IPS-NIHi11 (cell line): ENCODE measurements around the gene ZNF687.

ENCODE experiments used
- DNase-seq: peaks from one replicate; pipeline ENCODE4 v3.0.0; 2012; ENCODE audit warnings: mixed read lengths, low spot score

Gene ZNF687

DNA sequence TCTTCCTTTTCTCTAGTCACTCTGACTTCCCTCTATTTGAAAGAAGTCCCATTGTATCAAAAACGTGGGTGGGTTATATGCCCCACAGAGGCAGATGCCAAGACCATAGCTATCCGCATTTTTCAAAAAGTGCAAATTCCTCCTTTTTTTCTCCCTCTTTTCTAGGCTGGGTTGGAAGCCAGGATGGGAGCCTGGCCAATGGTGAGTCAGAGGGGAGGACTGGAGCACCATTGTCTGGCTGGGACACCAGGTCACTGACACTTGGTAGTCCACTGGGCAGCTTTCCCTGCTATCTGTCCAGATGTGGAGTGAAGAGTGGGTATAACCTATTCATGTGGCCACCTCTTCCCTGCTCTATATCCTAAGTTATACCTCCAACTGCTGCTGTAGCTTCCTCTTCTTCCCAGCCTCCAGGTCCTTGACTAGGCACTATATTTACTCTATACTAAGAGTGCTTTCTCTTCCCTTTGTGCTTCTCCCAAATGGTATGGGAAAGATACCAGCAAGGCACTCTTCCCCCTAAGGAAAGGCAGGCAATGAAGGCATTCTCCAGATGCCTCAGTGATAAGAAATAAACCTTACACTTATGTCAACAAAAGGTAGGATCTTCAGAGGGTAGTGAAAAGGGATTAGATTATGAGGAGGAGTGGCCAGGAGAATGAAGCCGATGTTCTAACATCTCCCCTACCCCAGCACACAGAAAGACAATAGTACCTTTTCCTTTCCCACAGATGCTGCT, 32.2 kb downstream of the ZNF687 start:
- DNase-seq, result no peak

DNA sequence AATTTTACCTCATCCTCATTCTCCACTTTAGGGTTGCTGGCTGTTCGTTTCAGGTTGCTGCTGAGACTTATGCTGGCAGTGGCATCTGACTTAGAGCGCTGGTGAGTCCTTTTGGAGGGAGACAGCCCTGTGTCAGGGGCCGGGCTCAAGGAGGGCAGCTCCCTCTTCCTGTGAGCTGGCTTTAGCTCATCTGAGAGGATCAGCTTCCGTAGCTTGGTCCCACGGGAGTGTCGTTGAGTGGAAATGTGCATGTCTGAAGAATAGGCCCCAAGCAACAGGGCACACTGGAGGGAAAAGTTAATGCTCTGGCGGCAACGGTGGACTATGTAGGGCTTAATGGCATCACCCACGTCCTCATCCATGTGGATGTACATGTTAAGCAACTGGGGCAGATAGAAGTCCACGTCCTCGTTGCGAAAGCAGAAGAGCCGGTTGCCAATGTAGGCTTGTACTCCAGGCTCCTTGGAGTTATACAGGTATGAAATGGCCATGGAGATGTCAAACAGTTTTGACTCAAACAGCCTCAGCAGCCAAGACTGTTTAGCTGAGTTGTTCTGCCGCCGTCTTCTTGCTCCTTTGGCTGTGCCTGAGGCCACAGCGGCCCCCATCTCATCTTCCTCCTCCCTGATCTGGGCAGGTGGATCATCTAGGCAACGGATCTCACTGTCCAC, 33.6 kb downstream of the ZNF687 start:
- DNase-seq, result no peak

DNA sequence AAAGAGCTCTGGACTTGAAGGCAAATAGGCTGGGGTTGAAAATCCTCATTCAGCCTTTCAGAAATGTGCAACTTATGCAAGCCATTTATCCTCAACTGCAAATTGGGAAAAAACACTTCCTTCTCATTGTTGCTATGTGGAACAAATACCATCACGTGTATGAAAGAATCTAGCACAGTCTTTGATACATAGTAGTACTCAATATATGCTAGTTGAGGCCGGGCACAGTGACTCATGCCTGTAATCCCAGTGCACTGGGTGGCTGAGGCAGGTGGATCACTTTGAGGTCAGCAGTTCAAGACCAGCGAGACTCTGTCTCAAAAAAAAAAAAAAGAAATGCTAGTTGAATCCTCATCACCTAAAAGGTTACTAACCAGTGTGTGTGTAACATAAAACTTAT, 36.9 kb downstream of the ZNF687 start:
- DNase-seq, result no peak

DNA sequence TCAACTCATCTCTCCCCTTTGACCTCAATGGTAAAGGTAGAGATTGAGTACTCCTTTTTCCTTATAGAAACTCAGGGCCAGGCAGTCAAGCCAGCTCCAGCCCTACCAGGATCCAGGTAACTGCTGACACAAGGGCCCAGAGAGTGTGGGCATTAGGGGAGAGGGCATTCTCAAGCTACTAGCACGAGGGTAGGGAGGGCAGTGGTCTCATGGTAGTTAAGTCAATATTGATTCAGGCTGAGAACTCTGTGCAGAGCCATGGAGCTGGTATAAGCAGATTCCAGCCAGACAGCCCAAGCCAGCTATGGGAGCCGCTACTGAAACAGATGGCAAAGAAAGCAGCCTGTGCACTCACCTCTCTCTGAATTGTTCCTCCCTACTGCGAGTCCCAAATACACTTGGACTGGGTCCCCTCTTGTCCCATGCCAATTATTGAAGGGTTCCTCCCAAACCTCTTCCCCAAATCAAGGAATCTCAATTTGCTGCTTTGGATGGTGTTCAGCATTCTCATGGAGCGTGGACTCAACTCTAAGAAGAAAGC, 42.4 kb downstream of the ZNF687 start:
- no peak for DNase-seq

DNA sequence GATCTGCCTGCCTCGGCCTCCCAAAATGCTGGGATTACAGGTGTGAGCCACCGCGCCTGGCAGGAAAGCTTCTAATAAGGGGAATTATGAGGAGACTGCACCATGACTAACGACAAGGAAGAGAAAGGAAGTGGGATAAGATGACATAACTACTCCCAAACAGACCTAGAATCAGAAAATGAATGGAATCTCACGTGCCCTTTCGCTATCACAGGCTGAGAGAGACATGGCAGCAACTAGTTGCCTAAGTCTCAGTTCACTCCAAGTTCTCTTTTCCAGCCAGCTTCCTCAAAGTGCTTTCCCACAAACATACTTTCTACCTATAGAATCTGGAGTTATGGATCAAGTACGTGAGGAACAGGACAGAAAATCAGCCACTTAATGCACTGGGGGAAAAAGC, 43.1 kb downstream of the ZNF687 start:
- no peak for DNase-seq

DNA sequence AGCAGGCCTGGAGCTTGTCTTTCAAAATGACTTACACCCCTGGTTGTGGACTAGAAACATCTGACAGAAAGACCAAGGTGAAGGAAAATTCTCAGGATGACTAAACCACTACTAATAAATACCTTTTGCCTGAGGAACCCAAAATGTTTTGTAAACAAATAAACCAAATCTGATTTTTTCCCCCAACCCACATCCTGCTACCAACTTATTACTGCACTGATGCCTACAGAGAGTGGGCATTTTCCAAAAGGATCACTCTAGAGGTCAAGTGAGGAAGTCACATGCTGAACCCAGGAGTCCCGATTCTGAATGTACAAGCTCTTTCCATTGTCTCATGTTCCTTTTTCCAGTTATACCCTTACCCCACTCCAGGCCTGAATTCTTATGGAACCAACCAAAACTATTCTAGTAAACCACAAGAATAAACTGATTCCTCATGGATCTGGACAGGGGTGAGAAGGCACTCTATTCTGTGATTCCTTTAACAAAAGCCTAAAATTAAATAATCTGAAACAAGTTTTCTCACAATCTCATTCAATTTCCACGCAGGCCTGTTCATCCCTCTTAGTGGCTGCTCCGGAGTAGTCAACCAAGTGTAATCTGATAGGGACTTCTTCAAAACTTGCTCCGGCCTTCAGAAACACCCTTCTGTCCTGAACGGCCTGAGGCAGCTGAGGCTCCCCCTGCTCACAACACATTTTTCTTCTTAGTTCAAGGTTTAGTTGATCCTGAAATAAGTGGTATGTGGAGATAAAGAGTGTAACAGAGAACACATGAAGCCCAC, 43.7 kb downstream of the ZNF687 start:
- DNase-seq, result no peak

DNA sequence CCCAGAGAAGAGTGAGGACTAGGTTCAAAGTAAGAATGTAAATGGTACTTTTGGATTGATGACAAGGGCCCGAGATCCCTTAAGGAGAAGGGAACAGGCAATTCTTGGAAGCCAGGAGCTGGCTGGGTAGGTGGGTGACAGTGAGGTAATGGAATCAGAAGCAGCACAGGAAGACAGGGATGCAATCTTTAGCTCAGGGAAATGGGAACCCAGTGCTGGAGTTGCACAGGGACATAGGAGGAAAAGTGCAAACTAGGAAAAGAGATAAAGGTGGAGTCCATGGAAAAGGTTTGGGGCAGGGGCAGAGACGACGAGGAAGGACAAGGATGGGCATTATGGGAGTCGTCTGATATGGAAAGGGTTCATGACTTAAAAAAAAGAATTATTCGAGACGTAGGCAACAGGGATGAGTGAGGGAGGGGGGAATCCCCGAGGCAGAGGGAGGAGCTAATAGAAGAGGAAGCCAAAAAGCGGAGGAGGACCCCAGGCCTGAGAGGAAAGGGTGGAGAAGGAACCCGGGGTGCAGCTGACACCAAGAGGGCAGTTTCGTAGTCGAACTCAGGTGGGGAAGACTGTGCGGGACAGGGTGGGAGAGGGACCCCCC, 44.6 kb downstream of the ZNF687 start:
- DNase-seq, result peak; percentile 55

DNA sequence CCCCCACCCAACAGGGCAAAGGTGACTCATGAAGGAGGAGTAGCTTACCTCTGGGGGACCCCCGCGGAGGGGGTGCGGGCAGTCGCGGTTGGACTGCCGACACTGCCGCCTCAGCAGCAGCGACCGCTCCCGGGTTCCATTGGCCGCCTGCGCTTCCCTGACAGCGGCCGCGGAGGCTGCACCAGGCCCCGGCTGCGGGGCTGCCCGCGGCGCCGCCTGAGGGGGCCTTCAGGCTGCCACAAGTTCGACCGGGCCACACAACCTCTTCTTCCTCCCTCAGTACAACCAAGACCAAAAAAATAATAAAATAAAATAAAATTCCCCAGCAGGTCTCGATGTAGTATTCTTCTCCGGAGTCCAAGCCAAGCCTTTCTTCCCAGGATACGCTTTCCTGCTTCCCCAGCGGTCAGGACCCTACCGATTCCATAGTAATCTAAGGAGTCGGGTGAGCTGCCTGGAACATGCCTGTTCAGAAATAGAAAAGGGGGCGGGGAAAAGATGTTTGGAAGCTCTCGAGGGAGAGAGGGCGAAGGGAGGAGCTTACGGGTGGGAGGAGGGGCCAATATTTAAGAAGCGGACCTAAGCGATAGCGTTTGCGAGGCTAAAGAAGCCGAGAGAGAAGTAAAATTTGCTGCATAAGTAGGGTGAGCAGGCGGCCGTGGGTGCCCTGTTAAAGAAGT, 45.3 kb downstream of the ZNF687 start, which contains the start of gene PI4KB:
PI4KB (minus strand) TSS at position 194 of the 680 bp plus-strand sequence. CDS start 10,935 bp downstream, outside the sequence.
- DNase-seq, result peak; percentile 97

DNA sequence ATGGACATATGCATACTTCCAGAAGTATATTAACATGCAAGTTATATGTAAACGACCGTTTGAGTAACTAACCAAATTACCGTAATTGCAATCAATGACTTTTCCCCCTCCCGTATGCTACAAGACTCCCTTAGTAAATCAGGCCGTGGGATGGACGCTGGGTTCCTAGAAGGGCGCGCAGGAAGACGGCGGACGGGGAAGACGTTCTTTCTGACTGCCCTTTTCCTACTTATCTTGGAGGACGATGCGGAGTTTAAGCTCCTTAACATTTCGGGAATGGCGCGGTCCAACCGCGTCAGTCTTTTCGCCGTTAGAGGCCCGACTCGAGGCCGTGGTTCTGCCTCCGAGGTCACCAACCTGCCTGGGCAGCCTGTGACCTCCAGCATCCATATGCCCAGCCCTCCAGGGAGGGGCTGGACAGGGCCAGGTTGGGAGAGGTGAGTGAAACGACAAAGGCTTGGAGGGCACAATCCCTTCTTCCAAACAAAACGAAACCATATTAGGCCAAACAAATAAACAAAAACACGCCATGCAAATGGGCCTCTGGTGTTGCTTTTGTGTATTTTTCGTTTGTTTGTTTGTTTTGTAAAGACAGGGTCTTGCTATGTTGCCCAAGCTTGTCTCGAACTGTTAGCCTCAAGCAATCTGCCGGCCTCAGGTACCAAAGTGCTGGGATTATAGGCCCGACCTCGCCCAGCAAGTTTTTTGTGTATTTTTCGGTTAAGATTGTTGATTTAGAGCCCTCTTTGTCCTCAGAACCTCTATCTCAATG, 46.0 kb downstream of the ZNF687 start:
- DNase-seq, result peak; percentile 42

DNA sequence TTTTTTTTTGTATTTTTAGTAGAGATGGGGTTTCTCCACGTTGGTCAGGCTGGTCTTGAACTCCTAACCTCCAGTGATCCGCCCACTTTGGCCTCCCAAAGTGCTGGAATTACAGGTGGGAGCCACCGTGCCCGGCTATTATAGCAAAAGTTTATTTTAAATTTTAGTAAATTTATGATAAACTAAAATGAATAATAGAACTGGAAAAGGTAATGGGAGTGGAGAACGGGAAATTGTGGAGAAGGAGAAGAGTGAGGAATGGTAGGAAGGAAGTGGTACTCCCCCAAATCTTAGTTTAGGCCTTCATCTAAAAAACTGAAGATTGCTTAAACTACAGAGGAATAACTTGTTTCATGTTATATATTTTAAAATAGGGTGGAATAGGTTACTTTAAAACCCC, 52.7 kb downstream of the ZNF687 start:
- no peak for DNase-seq

DNA sequence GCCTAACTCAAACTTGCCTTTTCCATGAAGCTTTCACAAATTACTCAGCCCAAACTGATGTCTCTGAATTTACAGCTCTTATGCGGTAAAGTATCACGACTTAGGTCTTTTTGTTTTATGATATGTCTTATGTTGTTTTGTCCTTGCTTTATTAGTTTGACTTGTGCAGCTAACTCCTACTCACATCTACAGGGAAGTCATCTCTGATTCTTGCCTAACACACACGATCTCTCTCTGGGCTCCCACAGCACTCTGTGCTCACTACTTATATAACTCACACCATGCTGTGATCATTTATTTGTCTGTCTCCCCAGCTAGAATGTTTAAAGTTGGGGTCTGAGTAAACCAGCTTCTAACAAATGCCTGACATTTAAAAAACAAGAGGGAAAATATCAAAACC, 54.5 kb downstream of the ZNF687 start:
- no peak for DNase-seq

DNA sequence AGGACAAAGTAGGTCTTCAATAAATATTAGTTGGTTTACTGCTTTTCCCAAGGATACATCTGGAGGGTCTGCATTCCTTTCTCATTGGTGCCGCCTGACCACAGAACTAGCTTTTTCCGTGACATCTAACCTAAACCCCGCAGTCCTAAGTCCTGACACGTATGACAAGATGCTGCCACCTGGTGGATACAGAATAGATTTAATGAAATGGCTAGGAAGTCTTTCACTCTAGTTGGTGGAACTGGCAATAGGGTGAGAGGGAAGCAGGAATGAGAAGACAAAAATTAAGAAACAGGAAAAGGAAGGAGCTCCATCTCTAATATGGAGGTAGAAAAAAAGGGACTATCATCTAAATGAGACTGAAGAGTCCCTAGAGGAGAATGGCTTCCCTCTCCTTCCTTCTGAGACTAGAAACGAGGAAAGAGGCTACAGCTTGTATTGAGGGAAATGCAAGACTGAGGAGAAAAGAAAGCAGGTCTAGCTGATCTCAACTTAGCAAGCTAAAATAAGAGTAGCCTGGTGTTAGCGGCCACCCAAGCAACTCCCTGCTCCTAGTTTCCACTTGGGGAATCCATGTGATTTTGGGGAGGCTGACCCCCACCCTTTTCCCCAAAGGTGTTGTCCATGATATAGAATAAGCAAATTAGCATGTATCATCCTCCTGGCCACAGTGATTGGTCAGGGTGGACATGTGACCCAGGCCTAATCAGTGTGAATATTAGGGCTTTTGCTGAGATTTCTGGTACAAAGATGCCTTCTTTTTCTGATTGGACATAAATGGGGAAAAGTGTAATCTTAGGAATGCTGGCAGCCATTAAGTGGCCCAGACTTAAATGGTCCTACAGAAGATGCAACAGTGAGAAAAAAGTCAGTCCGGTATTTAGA, 59.0 kb downstream of the ZNF687 start:
- DNase-seq, result peak; percentile 66
